Astrocyte of the spinal cord (primary cell): ENCODE data around the gene CERT1.

Source experiments
- DNase-seq: peaks from one replicate; pipeline ENCODE4 v3.0.0; 2011; ENCODE audit warnings: low read depth, low spot score
- H3K4me3 ChIP-seq: 2 replicates; pipeline ENCODE4 v1.5.1; 2011; ENCODE audit warnings: low read depth, mild to moderate bottlenecking, low read length, moderate library complexity
- in situ Hi-C: cut with HindIII; loops from 2 replicates; pipeline ENCODE4 v1.10.0; 2017; ENCODE audit warnings: low sequenced_read_pairs
- TF ChIP-seq, protein P1 (sequence below): IDR thresholded peaks from 2 replicates; pipeline ENCODE4 v1.5.1; 2012; ENCODE audit warnings: low read depth, mild to moderate bottlenecking, low read length, inconsistent platforms

CERT1 gene

DNA sequence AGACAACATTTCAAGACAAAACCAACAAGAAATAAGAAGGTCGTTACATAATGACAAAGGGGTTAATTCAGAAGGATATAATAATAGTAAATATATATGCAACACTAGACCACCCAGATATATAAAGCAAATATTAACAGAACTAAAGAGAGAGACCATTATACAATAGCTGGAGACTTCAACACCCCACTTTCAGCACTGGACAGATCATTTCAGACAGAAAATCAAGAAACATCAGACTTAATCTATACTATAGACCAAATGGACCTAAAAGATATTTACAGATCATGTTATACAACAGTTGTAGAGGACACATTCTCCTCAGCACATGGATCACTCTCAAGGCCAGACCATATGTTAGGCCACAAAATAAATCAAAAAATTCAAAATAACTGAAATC, 26.8 kb downstream of the CERT1 start:
- H3K4me3 ChIP-seq = no peak overlapping the region
- TF ChIP-seq, protein P1, sequence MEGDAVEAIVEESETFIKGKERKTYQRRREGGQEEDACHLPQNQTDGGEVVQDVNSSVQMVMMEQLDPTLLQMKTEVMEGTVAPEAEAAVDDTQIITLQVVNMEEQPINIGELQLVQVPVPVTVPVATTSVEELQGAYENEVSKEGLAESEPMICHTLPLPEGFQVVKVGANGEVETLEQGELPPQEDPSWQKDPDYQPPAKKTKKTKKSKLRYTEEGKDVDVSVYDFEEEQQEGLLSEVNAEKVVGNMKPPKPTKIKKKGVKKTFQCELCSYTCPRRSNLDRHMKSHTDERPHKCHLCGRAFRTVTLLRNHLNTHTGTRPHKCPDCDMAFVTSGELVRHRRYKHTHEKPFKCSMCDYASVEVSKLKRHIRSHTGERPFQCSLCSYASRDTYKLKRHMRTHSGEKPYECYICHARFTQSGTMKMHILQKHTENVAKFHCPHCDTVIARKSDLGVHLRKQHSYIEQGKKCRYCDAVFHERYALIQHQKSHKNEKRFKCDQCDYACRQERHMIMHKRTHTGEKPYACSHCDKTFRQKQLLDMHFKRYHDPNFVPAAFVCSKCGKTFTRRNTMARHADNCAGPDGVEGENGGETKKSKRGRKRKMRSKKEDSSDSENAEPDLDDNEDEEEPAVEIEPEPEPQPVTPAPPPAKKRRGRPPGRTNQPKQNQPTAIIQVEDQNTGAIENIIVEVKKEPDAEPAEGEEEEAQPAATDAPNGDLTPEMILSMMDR = no peak
- in situ Hi-C loops = no loop called here
- DNase-seq = no peak

DNA sequence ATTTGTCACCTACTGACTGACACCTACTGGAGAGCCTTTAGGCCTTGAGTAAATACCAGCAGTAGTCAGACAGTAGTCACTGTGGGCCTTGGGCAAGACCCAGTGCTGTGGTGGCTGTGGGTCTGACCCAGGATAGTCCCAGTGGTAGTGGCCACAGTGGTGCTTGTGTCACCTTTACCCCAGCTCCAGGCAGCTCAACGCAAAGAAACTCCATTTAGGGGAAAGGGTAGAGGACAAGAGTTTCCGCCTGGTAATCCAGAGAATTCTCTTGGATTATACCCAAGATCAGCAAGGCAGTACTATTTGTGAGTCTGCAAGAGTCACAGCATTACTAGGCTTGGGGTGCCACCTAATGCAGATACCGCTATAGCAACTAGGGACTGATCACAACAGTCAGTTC, 28.9 kb downstream of the CERT1 start:
- no peak for DNase-seq
- in situ Hi-C loops = no loop called here
- H3K4me3 ChIP-seq = no peak overlapping the region
- TF ChIP-seq, protein P1 = no peak

DNA sequence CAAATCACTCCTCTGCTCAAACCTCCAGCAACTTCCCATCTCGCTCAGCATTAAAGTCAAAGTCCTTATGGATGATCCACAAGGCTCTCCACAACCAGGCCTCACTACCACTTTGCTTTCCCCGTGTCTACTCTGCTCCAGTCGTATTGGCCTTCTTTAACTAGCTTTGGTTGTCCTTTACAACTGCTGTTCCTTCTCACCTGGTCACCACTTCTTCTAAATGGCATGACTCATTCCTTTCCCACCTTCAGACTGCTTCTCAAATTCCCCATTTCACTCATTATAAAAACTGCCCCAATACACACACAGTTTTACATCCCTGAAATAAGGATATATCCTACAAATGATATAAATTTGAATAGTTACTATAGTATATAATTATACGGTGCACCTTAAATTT, 30.4 kb downstream of the CERT1 start:
- no peak overlapping the region for H3K4me3 ChIP-seq
- in situ Hi-C loops = no loop called here

DNA sequence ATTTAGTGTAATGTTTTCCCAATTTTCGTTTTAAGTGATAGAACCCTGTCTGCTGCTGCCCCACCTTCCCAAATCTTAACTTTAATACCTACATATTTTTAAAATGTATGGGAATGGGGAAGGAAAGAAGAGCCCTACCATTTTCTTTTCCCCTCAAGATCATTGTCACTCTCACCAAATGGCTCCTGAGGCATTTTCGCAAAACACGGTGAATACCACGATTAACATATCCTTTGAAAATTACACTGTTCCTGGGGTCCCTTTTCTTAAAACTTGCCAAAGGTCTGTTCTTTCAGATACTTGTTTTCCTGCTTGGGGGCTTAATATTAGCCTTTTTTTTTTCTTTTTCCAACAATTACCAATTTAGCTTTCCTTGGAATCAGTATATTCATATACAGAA, 36.1 kb downstream of the CERT1 start:
- in situ Hi-C loops = no loop called here
- no peak overlapping the region for H3K4me3 ChIP-seq
- TF ChIP-seq, protein P1 = no peak
- no peak for DNase-seq

More for the DNA sequence above, 30.4 kb downstream of the CERT1 start:
- TF ChIP-seq, protein P1 = no peak
- DNase-seq = no peak

DNA sequence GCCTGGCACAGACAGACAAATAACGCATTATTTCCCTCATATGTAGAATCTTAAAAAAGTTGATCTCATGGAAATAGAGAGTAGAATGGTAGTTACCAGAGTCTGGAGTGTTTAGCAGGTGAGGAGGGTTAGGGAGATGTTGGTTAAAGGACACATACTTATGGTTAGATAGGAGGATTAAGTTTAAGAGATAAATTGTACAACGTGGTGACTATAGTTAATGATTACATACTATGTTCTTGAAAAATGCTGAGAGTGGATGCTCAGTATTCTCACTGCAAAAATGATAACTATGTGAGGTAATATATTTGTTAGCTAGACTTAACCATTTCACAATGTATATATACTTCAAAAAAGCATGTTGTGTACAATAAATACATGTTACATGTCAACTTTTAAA, 38.0 kb downstream of the CERT1 start:
- TF ChIP-seq, protein P1 = no peak
- in situ Hi-C loops = no loop called here
- DNase-seq = no peak

DNA sequence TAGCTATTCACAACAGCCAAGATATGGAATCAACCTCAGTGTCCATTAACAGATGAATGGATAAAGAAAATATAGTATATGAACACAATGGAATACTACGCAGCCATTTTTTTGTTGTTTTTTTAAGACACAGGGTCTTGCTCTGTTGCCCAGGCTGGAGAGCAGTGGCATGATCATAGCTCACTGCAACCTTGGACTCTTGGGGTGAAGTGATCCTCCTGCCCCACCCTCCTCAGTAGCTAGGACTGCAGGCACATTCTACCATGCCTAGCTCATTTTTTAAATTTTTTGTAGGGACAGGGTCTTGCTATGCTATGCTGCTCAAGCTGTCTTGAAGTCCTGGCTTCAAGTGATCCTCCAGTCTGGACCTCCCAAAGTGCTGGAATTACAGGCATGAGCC, 38.5 kb downstream of the CERT1 start:
- no peak for DNase-seq
- in situ Hi-C loops = no loop called here
- H3K4me3 ChIP-seq = no peak overlapping the region
- TF ChIP-seq, protein P1 = no peak

More for the DNA sequence above, 38.0 kb downstream of the CERT1 start:
- H3K4me3 ChIP-seq = no peak overlapping the region

DNA sequence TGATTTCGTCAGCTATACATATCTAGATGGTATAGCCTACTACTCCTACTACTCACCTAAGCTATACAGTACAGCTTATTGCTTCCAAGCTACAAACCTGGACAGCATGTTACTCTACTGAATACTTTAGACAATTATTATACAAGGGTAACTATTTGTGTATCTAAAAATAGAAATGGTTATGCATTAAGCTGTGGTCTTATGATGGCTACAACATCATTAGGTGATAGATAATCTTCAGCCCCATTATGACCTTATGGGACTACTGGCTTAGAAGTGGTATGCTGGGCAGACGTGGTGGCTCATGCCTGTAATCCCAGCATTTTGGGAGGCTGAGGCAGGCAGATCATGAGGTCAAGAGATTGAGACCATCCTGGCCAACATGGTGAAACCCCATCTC, 40.2 kb downstream of the CERT1 start:
- H3K4me3 ChIP-seq = no peak overlapping the region
- TF ChIP-seq, protein P1 = no peak
- DNase-seq = no peak
- in situ Hi-C loops = no loop called here
